DLD1 (cell line): ENCODE measurements around the gene CCDC171.
"Not testable (repeated sequence)": the region's sequence is repeated elsewhere in the genome, so short reads cannot be mapped to it uniquely, and the experiment has no call there.

Experiments used
- in situ Hi-C: cut with HindIII; loops from 2 replicates; pipeline ENCODE4 v1.10.0; 2017; ENCODE audit warnings: low sequenced_read_pairs

CCDC171 gene

GRCh38 chr9:15744196-15744595, 191.4 kb downstream of the CCDC171 start:
- in situ Hi-C loops = no loop called here

- in situ Hi-C loops = no loop called here
Observed at GRCh38 chr9:15746905-15747304, 194.1 kb downstream of the CCDC171 start.

GRCh38 chr9:15755660-15756059, 202.8 kb downstream of the CCDC171 start:
- in situ Hi-C loops = no loop called here

GRCh38 chr9:15761551-15761950, 208.7 kb downstream of the CCDC171 start:
- in situ Hi-C loops = no loop called here

- in situ Hi-C loops = no loop called here
Observed at GRCh38 chr9:15763371-15763770, 210.5 kb downstream of the CCDC171 start.

- in situ Hi-C loops = no loop called here
Observed at GRCh38 chr9:15764131-15764530, 211.3 kb downstream of the CCDC171 start.

- in situ Hi-C loops = no loop called here
Observed at GRCh38 chr9:15769547-15769946, 216.7 kb downstream of the CCDC171 start.

GRCh38 chr9:15778861-15779260, 226.0 kb downstream of the CCDC171 start:
- in situ Hi-C loops = no loop called here

- in situ Hi-C loops = no loop called here
Observed at GRCh38 chr9:15782106-15782505, 229.3 kb downstream of the CCDC171 start.

- in situ Hi-C loops = no loop called here
Observed at GRCh38 chr9:15785584-15785983, 232.7 kb downstream of the CCDC171 start.

GRCh38 chr9:15786616-15787015, 233.8 kb downstream of the CCDC171 start:
- in situ Hi-C loops = no loop called here

- in situ Hi-C loops = not testable (repeated sequence)
Observed at GRCh38 chr9:15810219-15810899, 257.5 kb downstream of the CCDC171 start.

- in situ Hi-C loops = no loop called here
Observed at GRCh38 chr9:15813076-15813475, 260.2 kb downstream of the CCDC171 start.

- in situ Hi-C loops = no loop called here
Observed at GRCh38 chr9:15824310-15824709, 271.5 kb downstream of the CCDC171 start.

GRCh38 chr9:15831384-15831783, 278.5 kb downstream of the CCDC171 start:
- in situ Hi-C loops = no loop called here

GRCh38 chr9:15834541-15834940, 281.7 kb downstream of the CCDC171 start:
- in situ Hi-C loops = no loop called here

GRCh38 chr9:15837079-15837679, 284.3 kb downstream of the CCDC171 start:
- in situ Hi-C loops = no loop called here

- in situ Hi-C loops = no loop called here
Observed at GRCh38 chr9:15842051-15842450, 289.2 kb downstream of the CCDC171 start.

GRCh38 chr9:15843316-15843715, 290.5 kb downstream of the CCDC171 start:
- in situ Hi-C loops = no loop called here

GRCh38 chr9:15843931-15844330, 291.1 kb downstream of the CCDC171 start:
- in situ Hi-C loops = no loop called here

- in situ Hi-C loops = no loop called here
Observed at GRCh38 chr9:15846611-15847010, 293.8 kb downstream of the CCDC171 start.

- in situ Hi-C loops = no loop called here
Observed at GRCh38 chr9:15849871-15850270, 297.0 kb downstream of the CCDC171 start.

- in situ Hi-C loops = no loop called here
Observed at GRCh38 chr9:15851766-15852165, 298.9 kb downstream of the CCDC171 start.
